ENCODE measurements around the gene INVS.

The INVS gene

DNA sequence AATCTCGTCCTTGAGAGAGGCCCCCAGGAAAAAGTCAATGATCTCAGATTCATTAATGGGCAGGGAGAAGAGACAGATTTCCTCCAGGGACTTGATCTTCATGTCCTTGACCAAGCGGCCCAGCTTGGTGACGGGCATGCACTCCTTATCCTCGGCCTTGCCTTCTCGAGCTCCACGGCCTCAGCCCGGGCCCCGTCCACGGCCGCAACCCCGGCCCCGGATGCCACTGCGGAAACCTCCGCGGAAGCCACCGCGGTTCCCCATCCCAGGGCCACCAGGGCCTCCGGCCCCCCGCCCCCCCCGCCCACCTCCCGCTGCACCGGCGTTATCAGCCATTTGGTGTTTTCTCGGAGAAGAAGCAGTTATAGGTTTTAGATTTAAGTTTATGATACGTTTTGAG, 18.3 kb downstream of the INVS start:
- TF ChIP-seq YY1 (IDR thresholded peaks at IDR 0.05; ENCODE audit: low read depth) (no peak), RAD21 (IDR thresholded peaks at IDR 0.05; ENCODE audit: low read depth) (no peak), EGR1 (IDR thresholded peaks at IDR 0.05) (no peak), CREB1 (IDR thresholded peaks at IDR 0.05; ENCODE audit: low read depth) (no peak), TCF12 (IDR thresholded peaks at IDR 0.05; ENCODE audit: low read depth) (no peak), EP300 (IDR thresholded peaks at IDR 0.05; ENCODE audit: borderline replicate concordance) (no peak), FOXM1 (IDR thresholded peaks at IDR 0.05; ENCODE audit: borderline replicate concordance, low read depth) (no peak)
- TF ChIP-seq, protein P1, sequence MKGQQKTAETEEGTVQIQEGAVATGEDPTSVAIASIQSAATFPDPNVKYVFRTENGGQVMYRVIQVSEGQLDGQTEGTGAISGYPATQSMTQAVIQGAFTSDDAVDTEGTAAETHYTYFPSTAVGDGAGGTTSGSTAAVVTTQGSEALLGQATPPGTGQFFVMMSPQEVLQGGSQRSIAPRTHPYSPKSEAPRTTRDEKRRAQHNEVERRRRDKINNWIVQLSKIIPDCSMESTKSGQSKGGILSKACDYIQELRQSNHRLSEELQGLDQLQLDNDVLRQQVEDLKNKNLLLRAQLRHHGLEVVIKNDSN (IDR thresholded peaks at IDR 0.05), result no peak

DNA sequence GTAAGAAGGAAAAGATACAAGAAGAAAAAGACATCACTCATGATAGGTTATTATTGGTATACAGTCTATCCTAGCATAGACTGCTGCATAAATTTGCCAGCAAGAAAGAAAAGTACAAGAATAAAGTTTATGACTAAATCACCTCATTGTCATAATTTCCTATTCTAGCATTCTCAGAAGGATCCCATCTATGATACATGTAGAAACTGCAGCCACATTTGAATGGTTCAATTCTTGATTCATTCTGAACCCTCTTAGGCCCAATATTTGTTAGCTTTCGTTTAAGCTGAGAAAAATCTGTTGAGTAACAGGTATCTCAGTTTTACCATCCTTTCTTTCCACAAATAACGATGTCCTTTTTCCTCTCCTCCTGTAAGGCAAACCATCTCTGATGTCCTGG, 21.2 kb downstream of the INVS start:
- TF ChIP-seq EGR1 (IDR thresholded peaks at IDR 0.05) (no peak), TAF1 (IDR thresholded peaks at IDR 0.05; ENCODE audit: low read depth) (no peak), NFIC (IDR thresholded peaks at IDR 0.05) (no peak), ZBTB7A (IDR thresholded peaks at IDR 0.05; ENCODE audit: low read depth) (no peak), CREB1 (IDR thresholded peaks at IDR 0.05; ENCODE audit: low read depth) (no peak), TCF12 (IDR thresholded peaks at IDR 0.05; ENCODE audit: low read depth) (no peak), TEAD4 (IDR thresholded peaks at IDR 0.05) (no peak), YY1 (IDR thresholded peaks at IDR 0.05; ENCODE audit: low read depth) (no peak), RAD21 (IDR thresholded peaks at IDR 0.05; ENCODE audit: low read depth) (no peak), FOXM1 (IDR thresholded peaks at IDR 0.05; ENCODE audit: borderline replicate concordance, low read depth) (no peak), EP300 (IDR thresholded peaks at IDR 0.05; ENCODE audit: borderline replicate concordance) (no peak), CEBPB (IDR thresholded peaks at IDR 0.05) (no peak)
- TF ChIP-seq, protein P2, sequence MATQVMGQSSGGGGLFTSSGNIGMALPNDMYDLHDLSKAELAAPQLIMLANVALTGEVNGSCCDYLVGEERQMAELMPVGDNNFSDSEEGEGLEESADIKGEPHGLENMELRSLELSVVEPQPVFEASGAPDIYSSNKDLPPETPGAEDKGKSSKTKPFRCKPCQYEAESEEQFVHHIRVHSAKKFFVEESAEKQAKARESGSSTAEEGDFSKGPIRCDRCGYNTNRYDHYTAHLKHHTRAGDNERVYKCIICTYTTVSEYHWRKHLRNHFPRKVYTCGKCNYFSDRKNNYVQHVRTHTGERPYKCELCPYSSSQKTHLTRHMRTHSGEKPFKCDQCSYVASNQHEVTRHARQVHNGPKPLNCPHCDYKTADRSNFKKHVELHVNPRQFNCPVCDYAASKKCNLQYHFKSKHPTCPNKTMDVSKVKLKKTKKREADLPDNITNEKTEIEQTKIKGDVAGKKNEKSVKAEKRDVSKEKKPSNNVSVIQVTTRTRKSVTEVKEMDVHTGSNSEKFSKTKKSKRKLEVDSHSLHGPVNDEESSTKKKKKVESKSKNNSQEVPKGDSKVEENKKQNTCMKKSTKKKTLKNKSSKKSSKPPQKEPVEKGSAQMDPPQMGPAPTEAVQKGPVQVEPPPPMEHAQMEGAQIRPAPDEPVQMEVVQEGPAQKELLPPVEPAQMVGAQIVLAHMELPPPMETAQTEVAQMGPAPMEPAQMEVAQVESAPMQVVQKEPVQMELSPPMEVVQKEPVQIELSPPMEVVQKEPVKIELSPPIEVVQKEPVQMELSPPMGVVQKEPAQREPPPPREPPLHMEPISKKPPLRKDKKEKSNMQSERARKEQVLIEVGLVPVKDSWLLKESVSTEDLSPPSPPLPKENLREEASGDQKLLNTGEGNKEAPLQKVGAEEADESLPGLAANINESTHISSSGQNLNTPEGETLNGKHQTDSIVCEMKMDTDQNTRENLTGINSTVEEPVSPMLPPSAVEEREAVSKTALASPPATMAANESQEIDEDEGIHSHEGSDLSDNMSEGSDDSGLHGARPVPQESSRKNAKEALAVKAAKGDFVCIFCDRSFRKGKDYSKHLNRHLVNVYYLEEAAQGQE (IDR thresholded peaks at IDR 0.05; ENCODE audit: low read depth), result no peak
- TF ChIP-seq, protein P1 (IDR thresholded peaks at IDR 0.05), result no peak
- TF ChIP-seq, protein P3, sequence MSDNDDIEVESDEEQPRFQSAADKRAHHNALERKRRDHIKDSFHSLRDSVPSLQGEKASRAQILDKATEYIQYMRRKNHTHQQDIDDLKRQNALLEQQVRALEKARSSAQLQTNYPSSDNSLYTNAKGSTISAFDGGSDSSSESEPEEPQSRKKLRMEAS (IDR thresholded peaks at IDR 0.05), result no peak

DNA sequence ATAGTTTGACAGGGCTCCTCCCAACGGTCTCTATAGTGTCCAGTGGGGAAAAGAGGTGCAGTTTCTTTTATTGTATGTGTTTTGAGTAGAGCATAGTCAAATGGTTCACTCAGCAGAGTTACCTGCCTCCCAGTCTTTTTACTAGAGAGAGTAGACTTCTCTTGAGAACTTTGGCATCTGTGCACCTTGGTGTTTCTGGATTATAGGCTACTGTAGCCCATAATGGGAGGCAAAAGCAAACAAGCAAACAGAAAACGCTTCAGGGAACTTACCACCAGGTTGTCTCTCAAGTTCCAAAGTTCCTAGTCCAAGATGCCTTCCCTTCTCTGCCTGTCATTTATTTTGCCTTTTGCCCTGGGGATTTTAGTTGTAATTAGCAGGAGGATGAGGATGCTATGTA, 26.2 kb downstream of the INVS start:
- TF ChIP-seq EGR1 (IDR thresholded peaks at IDR 0.05) (no peak), RAD21 (IDR thresholded peaks at IDR 0.05; ENCODE audit: low read depth) (no peak), NFIC (IDR thresholded peaks at IDR 0.05) (no peak), CEBPB (IDR thresholded peaks at IDR 0.05) (no peak), TCF12 (IDR thresholded peaks at IDR 0.05; ENCODE audit: low read depth) (no peak), TEAD4 (IDR thresholded peaks at IDR 0.05) (no peak), CREB1 (IDR thresholded peaks at IDR 0.05; ENCODE audit: low read depth) (no peak), YY1 (IDR thresholded peaks at IDR 0.05; ENCODE audit: low read depth) (no peak), FOXM1 (IDR thresholded peaks at IDR 0.05; ENCODE audit: borderline replicate concordance, low read depth) (no peak), ZBTB7A (IDR thresholded peaks at IDR 0.05; ENCODE audit: low read depth) (no peak), TAF1 (IDR thresholded peaks at IDR 0.05; ENCODE audit: low read depth) (no peak), EP300 (IDR thresholded peaks at IDR 0.05; ENCODE audit: borderline replicate concordance) (no peak)
- TF ChIP-seq, protein P2 (IDR thresholded peaks at IDR 0.05; ENCODE audit: low read depth), result no peak
- TF ChIP-seq, protein P3 (IDR thresholded peaks at IDR 0.05), result no peak
- TF ChIP-seq, protein P1 (IDR thresholded peaks at IDR 0.05), result no peak

DNA sequence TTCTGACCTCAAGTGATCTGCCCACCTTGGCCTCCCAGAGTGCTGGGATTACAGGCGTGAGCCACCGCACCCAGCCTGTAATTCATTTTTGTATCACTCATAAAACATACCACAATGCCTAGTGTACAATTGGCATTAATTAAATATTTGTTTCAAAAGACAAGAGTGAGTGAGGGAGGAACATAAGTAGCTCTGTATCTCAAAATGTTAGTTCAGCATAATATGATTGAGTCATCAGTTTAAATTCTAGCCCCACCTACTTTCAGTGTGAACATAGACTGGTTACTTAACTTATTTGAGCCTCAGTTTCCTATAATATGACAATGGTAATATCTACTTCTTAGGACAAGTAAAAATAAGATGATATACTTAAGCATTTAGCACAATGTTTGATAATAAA, 26.9 kb downstream of the INVS start:
- TF ChIP-seq YY1 (IDR thresholded peaks at IDR 0.05; ENCODE audit: low read depth) (no peak), TEAD4 (IDR thresholded peaks at IDR 0.05) (no peak), EP300 (IDR thresholded peaks at IDR 0.05; ENCODE audit: borderline replicate concordance) (no peak), RAD21 (IDR thresholded peaks at IDR 0.05; ENCODE audit: low read depth) (no peak), ZBTB7A (IDR thresholded peaks at IDR 0.05; ENCODE audit: low read depth) (no peak), CREB1 (IDR thresholded peaks at IDR 0.05; ENCODE audit: low read depth) (no peak), NFIC (IDR thresholded peaks at IDR 0.05) (no peak), CEBPB (IDR thresholded peaks at IDR 0.05) (no peak), TCF12 (IDR thresholded peaks at IDR 0.05; ENCODE audit: low read depth) (no peak), TAF1 (IDR thresholded peaks at IDR 0.05; ENCODE audit: low read depth) (no peak), FOXM1 (IDR thresholded peaks at IDR 0.05; ENCODE audit: borderline replicate concordance, low read depth) (no peak), EGR1 (IDR thresholded peaks at IDR 0.05) (no peak)
- TF ChIP-seq, protein P2 (IDR thresholded peaks at IDR 0.05; ENCODE audit: low read depth), result no peak
- TF ChIP-seq, protein P3 (IDR thresholded peaks at IDR 0.05), result no peak
- TF ChIP-seq, protein P1 (IDR thresholded peaks at IDR 0.05), result no peak

All from Ishikawa (cell line).